Measurements from ENCODE around the gene PDPR. TPM values are rescaled to one million over a fixed set of nuclear protein-coding genes. Genes with fewer than 3 reads are reported as not detected.
"Not testable (repeated sequence)": the region's sequence is repeated elsewhere in the genome, so short reads cannot be mapped to it uniquely, and the experiment has no call there.

PDPR gene
- total RNA-seq, 6 experiments from 2014 or later, result 17.6 to 21.4 (median 19.5) TPM

GRCh38 chr16:70200063-70200462 lies 85.9 kb downstream of the PDPR start:
- not testable (repeated sequence) for H3K36me3 Mint-ChIP-seq (ENCODE audit: low read depth); H3K9me3 Mint-ChIP-seq; H3K27me3 Mint-ChIP-seq (ENCODE audit: insufficient read depth); DNase-seq; H3K4me1 Mint-ChIP-seq (ENCODE audit: low read depth); H3K4me3 Mint-ChIP-seq; H3K27ac Mint-ChIP-seq

GRCh38 chr16:70203508-70203907 lies 89.4 kb downstream of the PDPR start:
- not testable (repeated sequence) for H3K27ac Mint-ChIP-seq; DNase-seq; H3K27me3 Mint-ChIP-seq (ENCODE audit: insufficient read depth); H3K4me3 Mint-ChIP-seq; H3K4me1 Mint-ChIP-seq (ENCODE audit: low read depth); H3K36me3 Mint-ChIP-seq (ENCODE audit: low read depth); H3K9me3 Mint-ChIP-seq

GRCh38 chr16:70204010-70204409 lies 89.9 kb downstream of the PDPR start:
- H3K9me3 Mint-ChIP-seq; DNase-seq; H3K4me1 Mint-ChIP-seq (ENCODE audit: low read depth); H3K27ac Mint-ChIP-seq; H3K36me3 Mint-ChIP-seq (ENCODE audit: low read depth); H3K27me3 Mint-ChIP-seq (ENCODE audit: insufficient read depth); H3K4me3 Mint-ChIP-seq: not testable (repeated sequence)

GRCh38 chr16:70204668-70205405 lies 90.7 kb downstream of the PDPR start:
- H3K27ac Mint-ChIP-seq; H3K4me1 Mint-ChIP-seq (ENCODE audit: low read depth); H3K9me3 Mint-ChIP-seq; H3K27me3 Mint-ChIP-seq (ENCODE audit: insufficient read depth); DNase-seq; H3K4me3 Mint-ChIP-seq: not testable (repeated sequence)
- H3K36me3 Mint-ChIP-seq (ENCODE audit: low read depth), result peaks cover 12% of the 10 kb centered on the region

GRCh38 chr16:70206382-70206781 lies 92.2 kb downstream of the PDPR start:
- H3K4me3 Mint-ChIP-seq; H3K27me3 Mint-ChIP-seq (ENCODE audit: insufficient read depth); H3K4me1 Mint-ChIP-seq (ENCODE audit: low read depth); H3K9me3 Mint-ChIP-seq; DNase-seq; H3K27ac Mint-ChIP-seq: not testable (repeated sequence)
- H3K36me3 Mint-ChIP-seq (ENCODE audit: low read depth), result peaks cover 15% of the 10 kb centered on the region

Other genes starting within 250 kb of the PDPR start
- under 1 TPM in 2 of 6 experiments, not detected in 4; 0.14 TPM for gene CLEC18A, start 163.0 kb upstream of the PDPR start, total RNA-seq (2021; fragmentation: NEBNext Ultra II Directional; extraction: Animal tissue kit (Norgen Biotek cat#: 25700))
- gene CLEC18C, start 59.5 kb downstream of the PDPR start, total RNA-seq (2021; fragmentation: NEBNext Ultra II Directional; extraction: Animal tissue kit (Norgen Biotek cat#: 25700)), result under 1 TPM in 2 of 6 experiments, not detected in 4; 0.05 to 0.07 TPM
- gene EXOSC6, start 137.6 kb downstream of the PDPR start, total RNA-seq (2021; fragmentation: NEBNext Ultra II Directional; extraction: Animal tissue kit (Norgen Biotek cat#: 25700)), result 10 to 100 TPM; 19.4 to 24.9 (median 21.6) TPM
- gene AARS1, start 175.2 kb downstream of the PDPR start, total RNA-seq (2021; fragmentation: NEBNext Ultra II Directional; extraction: Animal tissue kit (Norgen Biotek cat#: 25700)), result 10 to 100 TPM; 82.3 to 99.1 (median 84.9) TPM
- 10 to 100 TPM; 20.8 to 30.9 (median 26.7) TPM for gene DDX19B, start 184.9 kb downstream of the PDPR start, total RNA-seq (2021; fragmentation: NEBNext Ultra II Directional; extraction: Animal tissue kit (Norgen Biotek cat#: 25700))
- gene DDX19A, start 232.6 kb downstream of the PDPR start, total RNA-seq (2021; fragmentation: NEBNext Ultra II Directional; extraction: Animal tissue kit (Norgen Biotek cat#: 25700)), result 10 to 100 TPM; 40.1 to 50.9 (median 43.8) TPM

All from HFFc6 (cell line).